PC-3 (cell line): ENCODE measurements around the gene ANKRD13B. TPM values are rescaled to one million over a fixed set of nuclear protein-coding genes. Genes with fewer than 3 reads are reported as not detected.

Experiments used
- ATAC-seq: fragments of 200-7000 bp; cut with Tn5 transposase; 2 replicates; pipeline ENCODE4 v1.9.1; 2020; ENCODE audit warnings: mild to moderate bottlenecking, moderate library complexity
- BruUV-seq: library from RNA; stranded (reverse); fragments of 400-500 nt; replicated peaks from 2 replicates; lab custom pipeline; 2021; lab: Mats Ljungman, UMichigan
- CTCF ChIA-PET: fragments of 300-600 bp; sonication (Branson Sonifier 250); formaldehyde crosslinking; loops from one replicate; lab custom pipeline; 2022; ENCODE audit warnings: antibody characterized with exemption; lab: Charles Lee
- POLR2A ChIA-PET: fragments of 300-600 bp; sonication (Branson Sonifier 250); formaldehyde crosslinking; loops from one replicate; lab custom pipeline; 2022; ENCODE audit warnings: antibody characterized with exemption; ENCODE audit not compliant: unreplicated experiment; lab: Charles Lee
- DNase-seq: peaks from one replicate; pipeline ENCODE4 v3.0.0-alpha.2; 2015
- H2AFZ ChIP-seq: fragments of 300-600 bp; sonication (generic); 2 replicates; pipeline ENCODE4 v1.6.0; 2016; ENCODE audit warnings: antibody characterized with exemption, low read length
- H3F3A ChIP-seq: fragments of 300-600 bp; sonication (generic); one replicate; pipeline ENCODE4 v1.6.0; 2017; ENCODE audit warnings: antibody characterized with exemption, low read length, control low read depth, mild to moderate bottlenecking; ENCODE audit not compliant: unreplicated experiment
- H3K27ac ChIP-seq: fragments of 300-600 bp; sonication (generic); 2 replicates; pipeline ENCODE4 v1.5.1; 2016; ENCODE audit warnings: mild to moderate bottlenecking, low read length
- H3K27me3 ChIP-seq: fragments of 300-600 bp; sonication (generic); 2 replicates; pipeline ENCODE4 v1.6.1; 2016; ENCODE audit warnings: low read length, mixed read lengths
- H3K36me3 ChIP-seq: fragments of 300-600 bp; sonication (generic); 2 replicates; pipeline ENCODE4 v1.6.1; 2016; ENCODE audit warnings: low read depth, mixed run types, low read length, mixed read lengths
- H3K4me1 ChIP-seq: fragments of 300-600 bp; sonication (generic); 2 replicates; pipeline ENCODE4 v1.5.1; 2016; ENCODE audit warnings: low read length; ENCODE audit not compliant: insufficient read depth
- H3K4me2 ChIP-seq: fragments of 300-600 bp; sonication (generic); 2 replicates; pipeline ENCODE4 v1.6.0; 2016; ENCODE audit warnings: low read length
- H3K4me3 ChIP-seq: fragments of 300-600 bp; sonication (generic); 2 replicates; pipeline ENCODE4 v1.5.1; 2016; ENCODE audit warnings: mild to moderate bottlenecking, low read length, mixed read lengths
- H3K79me2 ChIP-seq: fragments of 300-600 bp; sonication (generic); 2 replicates; pipeline ENCODE4 v1.6.1; 2017; ENCODE audit warnings: low read length, mixed read lengths
- H3K9ac ChIP-seq: fragments of 300-600 bp; sonication (generic); 2 replicates; pipeline ENCODE4 v1.6.0; 2016; ENCODE audit warnings: mild to moderate bottlenecking, low read length
- H3K9me2 ChIP-seq: fragments of 300-600 bp; sonication (generic); replicated peaks from 2 replicates; pipeline ENCODE4 v1.6.1; 2016; ENCODE audit warnings: mixed run types, low read length, mixed read lengths
- H3K9me3 ChIP-seq: fragments of 300-600 bp; sonication (generic); 2 replicates; pipeline ENCODE4 v1.6.1; 2016; ENCODE audit warnings: low read length, mixed read lengths
- H4K20me1 ChIP-seq: fragments of 300-600 bp; sonication (generic); 2 replicates; pipeline ENCODE4 v1.6.1; 2016; ENCODE audit warnings: low read length, mixed read lengths
- CTCF ChIP-seq: fragments of 300-600 bp; sonication (generic); conservative IDR thresholded peaks from 2 replicates; pipeline ENCODE4 v1.5.1; 2017; ENCODE audit warnings: antibody characterized with exemption, low read depth, mild to moderate bottlenecking, low read length
- EZH2 ChIP-seq: fragments of 300-600 bp; sonication (generic); IDR thresholded peaks from one replicate; pipeline ENCODE4 v1.6.1; 2017; ENCODE audit warnings: antibody characterized with exemption, mild to moderate bottlenecking, low read length; ENCODE audit not compliant: unreplicated experiment
- EZH2phosphoT487 ChIP-seq: fragments of 300-600 bp; sonication (generic); IDR thresholded peaks from 2 replicates; pipeline ENCODE4 v1.6.1; 2018; ENCODE audit warnings: mild to moderate bottlenecking, antibody characterized with exemption, low read length, borderline replicate concordance
- intact Hi-C: fragments of 100-400 bp; cut with micrococcal nuclease; formaldehyde crosslinking; loops from 2 replicates; pipeline ENCODE4 v1.9.0; 2023
- total RNA-seq: library from RNA; depleted of rRNA; stranded (reverse); fragments of >200 nt; gene quantifications from 2 replicates; pipeline ENCODE4 v1.2.3, GENCODE V29; 2014

ANKRD13B gene
- total RNA-seq, 1 experiment from 2014 or later = 11.2 TPM

- Histone ChIP-seq H4K20me1 (no peaks in the 10 kb centered on the region), H3K4me2 (peak overlapping the region; percentile 90; the same call in 1 of the 2 replicates), H3K36me3 (no peaks in the 10 kb centered on the region), H3K4me1 (peaks cover 27% of the 10 kb centered on the region), H3K27me3 (no peaks in the 10 kb centered on the region), H3K27ac (no peak overlapping the region), H3K9me2 (no peaks in the 10 kb centered on the region), H3K9me3 (no peaks in the 10 kb centered on the region), H3K4me3 (peak overlapping the region; percentile 69; the same call in 1 of the 2 replicates), H2AFZ (peak overlapping the region; percentile 84; the same call in 1 of the 2 replicates), H3K9ac (no peak overlapping the region), H3K79me2 (no peaks in the 10 kb centered on the region), H3F3A (no peaks in the 10 kb centered on the region)
- DNase-seq = no peak
- ATAC-seq = no peak
- TF ChIP-seq CTCF (no peak), EZH2phosphoT487 (no peak), EZH2 (no peak)
- ChIA-PET CTCF (no interaction called here), POLR2A (no interaction called here)
- no TSS peak for BruUV-seq
- intact Hi-C loops = no loop called here
Observed at GRCh38 chr17:29621751-29622194, 28.8 kb downstream of the ANKRD13B start.

- Histone ChIP-seq H3K4me1 (peaks cover 22% of the 10 kb centered on the region), H3K79me2 (no peaks in the 10 kb centered on the region), H3K9me3 (no peaks in the 10 kb centered on the region), H2AFZ (peak within 1 kb of the TSS; percentile 84), H3K27ac (no peak within 1 kb of the TSS), H3K27me3 (no peaks in the 10 kb centered on the region), H3F3A (no peaks in the 10 kb centered on the region), H3K4me3 (peak within 1 kb of the TSS; percentile 69), H4K20me1 (no peaks in the 10 kb centered on the region), H3K4me2 (peak within 1 kb of the TSS; percentile 90), H3K9ac (no peak within 1 kb of the TSS), H3K36me3 (no peaks in the 10 kb centered on the region), H3K9me2 (no peaks in the 10 kb centered on the region)
- ChIA-PET CTCF (no interaction called here), POLR2A (no interaction called here)
- intact Hi-C loops = no loop called here
- DNase-seq (no peak), ATAC-seq (peak; percentile 30)
- TF ChIP-seq CTCF = no peak
- no peak for TF ChIP-seq EZH2
- TF ChIP-seq EZH2phosphoT487 = no peak
- no TSS peak for BruUV-seq
Observed at GRCh38 chr17:29622337-29623282, 29.7 kb downstream of the ANKRD13B start, which contains the start of gene CORO6. Gene CORO6, minus strand, starts transcription at chr17:29622912. Its CDS starts 1,491 bp downstream, at chr17:29621421.

- intact Hi-C loops = no loop called here
- no peak for DNase-seq
- CTCF ChIA-PET = no interaction called here
Observed at GRCh38 chr17:29623283-29623647, 30.3 kb downstream of the ANKRD13B start.

More at GRCh38 chr17:29623283-29623647, 30.3 kb downstream of the ANKRD13B start:
- no peak overlapping the region for H3K4me3 ChIP-seq
- H3K27me3 ChIP-seq = no peaks in the 10 kb centered on the region
- no peak for TF ChIP-seq EZH2phosphoT487
- no peak for TF ChIP-seq CTCF
- TF ChIP-seq EZH2 = no peak
- H3K4me1 ChIP-seq = peaks cover 19% of the 10 kb centered on the region
- no peak for ATAC-seq
- BruUV-seq = no TSS peak
- H3K9ac ChIP-seq = no peak overlapping the region
- no peaks in the 10 kb centered on the region for H4K20me1 ChIP-seq
- no peak overlapping the region for H3K4me2 ChIP-seq
- H3K36me3 ChIP-seq = no peaks in the 10 kb centered on the region
- no peaks in the 10 kb centered on the region for H3K79me2 ChIP-seq
- H3K9me3 ChIP-seq = no peaks in the 10 kb centered on the region
- no peak overlapping the region for H3K27ac ChIP-seq
- POLR2A ChIA-PET = no interaction called here
- H3K9me2 ChIP-seq = no peaks in the 10 kb centered on the region
- H3F3A ChIP-seq = no peaks in the 10 kb centered on the region
- no peak overlapping the region for H2AFZ ChIP-seq
